Subcutaneous adipose tissue (tissue), 4 donors: ENCODE results near the gene CD300H. TPM values are rescaled to one million over a fixed set of nuclear protein-coding genes. Genes with fewer than 3 reads are reported as not detected.

ENCODE experiments used
- CTCF ChIP-seq: fragments of 450-650 bp; IDR thresholded peaks from one replicate; pipeline ENCODE4 v1.5.1; 2016; ENCODE audit warnings: low read depth, mild to moderate bottlenecking, control low read depth, antibody characterized with exemption, moderate library complexity
- total RNA-seq, 4 donors: library from RNA; depleted of rRNA; stranded (reverse); fragments of >200 nt; gene quantifications; one replicate each; pipeline ENCODE4 v1.1.0, GENCODE V29; 2016

Gene CD300H
- total RNA-seq, 4 donors from 2014 or later: not detected

GRCh38 chr17:74599023-74599399, 31.7 kb upstream of the CD300H start:
- no peak for TF ChIP-seq CTCF

- TF ChIP-seq CTCF: no peak
Observed at GRCh38 chr17:74598346-74599022, 31.2 kb upstream of the CD300H start.

- no peak for TF ChIP-seq CTCF
Observed at GRCh38 chr17:74597069-74597790, 29.9 kb upstream of the CD300H start.

- TF ChIP-seq CTCF: no peak
Observed at GRCh38 chr17:74595037-74595750, 27.9 kb upstream of the CD300H start.

GRCh38 chr17:74592087-74592990, 25.0 kb upstream of the CD300H start, which contains the start of gene CD300LD:
CD300LD (minus strand) TSS chr17:74592283; CDS start chr17:74592202, 81 bp downstream.
- TF ChIP-seq CTCF: no peak

GRCh38 chr17:74591503-74591902, 24.2 kb upstream of the CD300H start:
- no peak for TF ChIP-seq CTCF
